CD1c-positive myeloid dendritic cell (primary cell): ENCODE results near the gene DCLK2.

Source experiments
- DNase-seq: peaks from one replicate; pipeline ENCODE4 v3.0.0-alpha.2; 2016; ENCODE audit errors: extremely low spot score

DCLK2 gene

GRCh38 chr4:150069353-150069752 lies 8.9 kb upstream of the DCLK2 start:
- DNase-seq = no peak

GRCh38 chr4:150070464-150071170 lies 7.6 kb upstream of the DCLK2 start:
- DNase-seq = no peak

- DNase-seq = no peak
Observed at GRCh38 chr4:150072471-150072870, 5.8 kb upstream of the DCLK2 start.

GRCh38 chr4:150072906-150073714 lies 5.1 kb upstream of the DCLK2 start:
- no peak for DNase-seq

- DNase-seq = no peak
Observed at GRCh38 chr4:150074064-150074463, 4.2 kb upstream of the DCLK2 start.

- no peak for DNase-seq
Observed at GRCh38 chr4:150078579-150079080, 385 bp downstream of the DCLK2 start.

GRCh38 chr4:150079081-150079581 lies 886 bp downstream of the DCLK2 start:
- DNase-seq = peak; percentile 35

- no peak for DNase-seq
Observed at GRCh38 chr4:150080337-150080736, 2.1 kb downstream of the DCLK2 start.

- DNase-seq = no peak
Observed at GRCh38 chr4:150080875-150081274, 2.6 kb downstream of the DCLK2 start.

- no peak for DNase-seq
Observed at GRCh38 chr4:150082241-150082640, 4.0 kb downstream of the DCLK2 start.

GRCh38 chr4:150087006-150087405 lies 8.8 kb downstream of the DCLK2 start:
- DNase-seq = no peak

- no peak for DNase-seq
Observed at GRCh38 chr4:150089732-150090131, 11.5 kb downstream of the DCLK2 start.

- DNase-seq = no peak
Observed at GRCh38 chr4:150090836-150091235, 12.6 kb downstream of the DCLK2 start.

- DNase-seq = no peak
Observed at GRCh38 chr4:150094676-150095075, 16.4 kb downstream of the DCLK2 start.

- DNase-seq = no peak
Observed at GRCh38 chr4:150096625-150097024, 18.4 kb downstream of the DCLK2 start.

- DNase-seq = no peak
Observed at GRCh38 chr4:150098214-150098613, 20.0 kb downstream of the DCLK2 start.

- DNase-seq = no peak
Observed at GRCh38 chr4:150104404-150105027, 26.3 kb downstream of the DCLK2 start.

- no peak for DNase-seq
Observed at GRCh38 chr4:150106886-150107285, 28.6 kb downstream of the DCLK2 start.

GRCh38 chr4:150108691-150109090 lies 30.4 kb downstream of the DCLK2 start:
- no peak for DNase-seq

GRCh38 chr4:150114641-150115040 lies 36.4 kb downstream of the DCLK2 start:
- DNase-seq = no peak

- DNase-seq = no peak
Observed at GRCh38 chr4:150115851-150116250, 37.6 kb downstream of the DCLK2 start.

- DNase-seq = no peak
Observed at GRCh38 chr4:150116506-150116905, 38.3 kb downstream of the DCLK2 start.
